ENCODE measurements around the gene YBEY. TPM values are rescaled to one million over a fixed set of nuclear protein-coding genes. Genes with fewer than 3 reads are reported as not detected.

YBEY gene
- total RNA-seq, 1 donor from 2014 or later = 13.7 TPM

- Mint-ChIP-seq H3K4me1 (no peaks in the 10 kb centered on the region), H3K4me3 (no peak overlapping the region), H3K27ac (no peak overlapping the region), H3K9me3 (no peaks in the 10 kb centered on the region), H3K27me3 (no peaks in the 10 kb centered on the region), H3K36me3 (ENCODE audit: low read depth) (peaks cover 78% of the 10 kb centered on the region)
- ChIA-PET POLR2A (no interaction called here), CTCF (no interaction called here)
- DNase-seq = no peak
- ATAC-seq (ENCODE audit: low read depth) = no peak
- intact Hi-C loops (cut with micrococcal nuclease) = no loop called here
- TF ChIP-seq CTCF (IDR thresholded peaks at IDR 0.05) = no peak
These were observed 22.0 kb upstream of the YBEY start for GRCh38 chr21:46264046-46264689.

GRCh38 chr21:46264690-46265144, 21.4 kb upstream of the YBEY start:
- no peak overlapping the region for H3K27ac Mint-ChIP-seq
- TF ChIP-seq CTCF (IDR thresholded peaks at IDR 0.05) = no peak
- intact Hi-C loops (cut with micrococcal nuclease) = no loop called here
- no peaks in the 10 kb centered on the region for H3K27me3 Mint-ChIP-seq
- H3K4me3 Mint-ChIP-seq = no peak overlapping the region
- H3K4me1 Mint-ChIP-seq = no peaks in the 10 kb centered on the region
- no peak for DNase-seq
- ChIA-PET POLR2A (no interaction called here), CTCF (no interaction called here)
- no peaks in the 10 kb centered on the region for H3K9me3 Mint-ChIP-seq
- no peak for ATAC-seq (ENCODE audit: low read depth)
- H3K36me3 Mint-ChIP-seq (ENCODE audit: low read depth) = peaks cover 80% of the 10 kb centered on the region

GRCh38 chr21:46265736-46266525, 20.2 kb upstream of the YBEY start:
- ATAC-seq (ENCODE audit: low read depth) (no peak), DNase-seq (no peak)
- POLR2A ChIA-PET = no interaction called here
- H3K4me3 Mint-ChIP-seq = no peak overlapping the region
- H3K9me3 Mint-ChIP-seq = no peaks in the 10 kb centered on the region
- TF ChIP-seq CTCF (IDR thresholded peaks at IDR 0.05) = no peak
- no peaks in the 10 kb centered on the region for H3K4me1 Mint-ChIP-seq
- peaks cover 85% of the 10 kb centered on the region for H3K36me3 Mint-ChIP-seq (ENCODE audit: low read depth)
- CTCF ChIA-PET = no interaction called here
- no peaks in the 10 kb centered on the region for H3K27me3 Mint-ChIP-seq
- intact Hi-C loops (cut with micrococcal nuclease) = no loop called here
- no peak overlapping the region for H3K27ac Mint-ChIP-seq

- DNase-seq (no peak), ATAC-seq (ENCODE audit: low read depth) (no peak)
- H3K27ac Mint-ChIP-seq = no peak overlapping the region
- POLR2A ChIA-PET = no interaction called here
- TF ChIP-seq CTCF (IDR thresholded peaks at IDR 0.05) = no peak
- no peaks in the 10 kb centered on the region for H3K9me3 Mint-ChIP-seq
- no peaks in the 10 kb centered on the region for H3K4me1 Mint-ChIP-seq
- H3K4me3 Mint-ChIP-seq = no peak overlapping the region
- intact Hi-C loops (cut with micrococcal nuclease) = no loop called here
- peaks cover 81% of the 10 kb centered on the region for H3K36me3 Mint-ChIP-seq (ENCODE audit: low read depth)
- CTCF ChIA-PET = no interaction called here
- no peaks in the 10 kb centered on the region for H3K27me3 Mint-ChIP-seq
These were observed 19.2 kb upstream of the YBEY start for GRCh38 chr21:46266946-46267345.

- TF ChIP-seq CTCF (IDR thresholded peaks at IDR 0.05) = no peak
- H3K27me3 Mint-ChIP-seq = no peaks in the 10 kb centered on the region
- no peaks in the 10 kb centered on the region for H3K9me3 Mint-ChIP-seq
- peaks cover 84% of the 10 kb centered on the region for H3K36me3 Mint-ChIP-seq (ENCODE audit: low read depth)
- H3K27ac Mint-ChIP-seq = no peak overlapping the region
- DNase-seq (no peak), ATAC-seq (ENCODE audit: low read depth) (no peak)
- intact Hi-C loops (cut with micrococcal nuclease) = no loop called here
- POLR2A ChIA-PET = no interaction called here
- H3K4me1 Mint-ChIP-seq = no peaks in the 10 kb centered on the region
- CTCF ChIA-PET = no interaction called here
- no peak overlapping the region for H3K4me3 Mint-ChIP-seq
These were observed 17.8 kb upstream of the YBEY start for GRCh38 chr21:46268371-46268770.
